Brain pericyte (primary cell): Measurements from ENCODE around the gene ODF4.
"Not testable (repeated sequence)": the region's sequence is repeated elsewhere in the genome, so short reads cannot be mapped to it uniquely, and the experiment has no call there.

ENCODE experiments used
- DNase-seq: peaks from one replicate; pipeline ENCODE4 v3.0.0-alpha.2; 2012; ENCODE audit warnings: low read depth, low spot score

ODF4 gene

GRCh38 chr17:8326511-8327302 lies 12.9 kb upstream of the ODF4 start:
- no peak for DNase-seq

GRCh38 chr17:8327303-8327649 lies 12.4 kb upstream of the ODF4 start:
- DNase-seq: no peak

GRCh38 chr17:8332128-8332527 lies 7.5 kb upstream of the ODF4 start:
- DNase-seq: no peak

GRCh38 chr17:8332688-8333087 lies 7.0 kb upstream of the ODF4 start:
- DNase-seq: no peak

GRCh38 chr17:8333281-8333680 lies 6.4 kb upstream of the ODF4 start:
- no peak for DNase-seq

- no peak for DNase-seq
Measured at GRCh38 chr17:8337802-8338752, 1.6 kb upstream of the ODF4 start.

- DNase-seq: no peak
Measured at GRCh38 chr17:8338753-8339140, 893 bp upstream of the ODF4 start.

- no peak for DNase-seq
Measured at GRCh38 chr17:8341456-8341855, 1.8 kb downstream of the ODF4 start.

GRCh38 chr17:8345052-8345690 lies 5.5 kb downstream of the ODF4 start:
- no peak for DNase-seq

GRCh38 chr17:8345951-8346665 lies 6.5 kb downstream of the ODF4 start:
- no peak for DNase-seq

- not testable (repeated sequence) for DNase-seq
Measured at GRCh38 chr17:8347001-8347400, 7.4 kb downstream of the ODF4 start.

- no peak for DNase-seq
Measured at GRCh38 chr17:8350339-8350738, 10.7 kb downstream of the ODF4 start.

GRCh38 chr17:8353736-8354135 lies 14.1 kb downstream of the ODF4 start:
- DNase-seq: no peak

- DNase-seq: no peak
Measured at GRCh38 chr17:8354236-8354635, 14.6 kb downstream of the ODF4 start.

GRCh38 chr17:8357910-8358309 lies 18.3 kb downstream of the ODF4 start:
- no peak for DNase-seq

GRCh38 chr17:8359769-8360168 lies 20.1 kb downstream of the ODF4 start:
- DNase-seq: no peak

- no peak for DNase-seq
Measured at GRCh38 chr17:8360260-8360659, 20.6 kb downstream of the ODF4 start.

GRCh38 chr17:8360751-8361150 lies 21.1 kb downstream of the ODF4 start:
- DNase-seq: no peak

- DNase-seq: no peak
Measured at GRCh38 chr17:8362651-8363332, 23.2 kb downstream of the ODF4 start.

GRCh38 chr17:8365143-8365542 lies 25.5 kb downstream of the ODF4 start:
- no peak for DNase-seq

GRCh38 chr17:8366231-8366630 lies 26.6 kb downstream of the ODF4 start:
- DNase-seq: no peak
